HG03108 (cell line): ENCODE measurements around the gene NPY.
"Not testable (repeated sequence)": the region's sequence is repeated elsewhere in the genome, so short reads cannot be mapped to it uniquely, and the experiment has no call there.

Experiments
- ATAC-seq: cut with Tn5 transposase; IDR thresholded peaks from one replicate; pipeline ENCODE4 v1.9.1; 2021; ENCODE audit warnings: moderate library complexity; ENCODE audit not compliant: unreplicated experiment

The NPY gene

DNA sequence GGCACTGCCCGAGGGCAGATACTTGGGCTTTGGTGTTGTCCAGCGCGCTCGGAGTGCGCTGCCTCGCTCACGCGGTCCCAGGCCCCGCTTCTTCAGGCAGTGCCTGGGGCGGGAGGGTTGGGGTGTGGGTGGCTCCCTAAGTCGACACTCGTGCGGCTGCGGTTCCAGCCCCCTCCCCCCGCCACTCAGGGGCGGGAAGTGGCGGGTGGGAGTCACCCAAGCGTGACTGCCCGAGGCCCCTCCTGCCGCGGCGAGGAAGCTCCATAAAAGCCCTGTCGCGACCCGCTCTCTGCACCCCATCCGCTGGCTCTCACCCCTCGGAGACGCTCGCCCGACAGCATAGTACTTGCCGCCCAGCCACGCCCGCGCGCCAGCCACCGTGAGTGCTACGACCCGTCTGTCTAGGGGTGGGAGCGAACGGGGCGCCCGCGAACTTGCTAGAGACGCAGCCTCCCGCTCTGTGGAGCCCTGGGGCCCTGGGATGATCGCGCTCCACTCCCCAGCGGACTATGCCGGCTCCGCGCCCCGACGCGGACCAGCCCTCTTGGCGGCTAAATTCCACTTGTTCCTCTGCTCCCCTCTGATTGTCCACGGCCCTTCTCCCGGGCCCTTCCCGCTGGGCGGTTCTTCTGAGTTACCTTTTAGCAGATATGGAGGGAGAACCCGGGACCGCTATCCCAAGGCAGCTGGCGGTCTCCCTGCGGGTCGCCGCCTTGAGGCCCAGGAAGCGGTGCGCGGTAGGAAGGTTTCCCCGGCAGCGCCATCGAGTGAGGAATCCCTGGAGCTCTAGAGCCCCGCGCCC lies at the start of gene NPY:
Gene NPY (plus strand): TSS at position 294 of the 802 bp plus-strand sequence. CDS start 1,051 bp downstream, outside the sequence.
- no peak for ATAC-seq

GRCh38 chr7:24239260-24239659 lies 44.7 kb upstream of the NPY start:
- no peak for ATAC-seq

- no peak for ATAC-seq
Observed at GRCh38 chr7:24241206-24241605, 42.8 kb upstream of the NPY start.

GRCh38 chr7:24244554-24244953 lies 39.4 kb upstream of the NPY start:
- no peak for ATAC-seq

DNA sequence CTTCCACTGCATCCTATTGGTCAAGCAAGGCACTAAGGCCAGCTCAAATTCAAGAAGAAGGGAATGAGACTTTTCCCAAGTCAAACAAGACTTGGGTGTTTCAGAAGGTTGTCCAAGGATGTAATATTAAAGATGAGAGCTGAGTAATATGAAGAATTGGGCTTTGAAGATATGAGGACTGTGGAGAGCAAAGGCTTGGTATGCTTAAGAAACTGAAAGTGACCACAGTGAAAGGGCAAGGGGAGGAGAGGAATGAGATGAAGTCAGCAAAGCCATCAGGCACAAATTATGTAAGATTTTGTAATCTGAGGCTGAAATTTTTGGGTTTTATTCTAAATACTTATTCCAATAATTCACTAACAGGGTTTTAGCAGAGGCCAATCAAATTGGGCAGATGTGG lies 38.6 kb upstream of the NPY start:
- peak; percentile 69 for ATAC-seq

DNA sequence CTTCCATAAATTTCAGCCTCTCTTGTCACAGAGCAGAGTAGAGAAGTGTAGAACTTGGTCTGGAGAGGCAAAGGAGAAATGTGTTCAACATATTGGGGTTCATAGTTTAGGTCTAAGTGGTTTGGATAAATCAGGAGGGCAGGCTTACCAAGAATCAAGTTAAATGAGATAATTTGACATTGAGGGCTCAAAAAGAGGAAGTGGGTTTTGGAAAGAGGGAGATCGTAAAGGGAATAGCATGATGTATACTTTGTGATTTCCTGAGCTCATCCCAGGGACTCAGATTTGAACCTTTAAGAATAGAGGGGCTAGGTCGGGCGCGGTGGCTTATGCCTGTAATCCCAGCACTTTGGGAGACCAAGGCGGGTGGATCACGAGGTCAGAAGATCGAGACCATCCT lies 34.7 kb upstream of the NPY start:
- ATAC-seq, result no peak

DNA sequence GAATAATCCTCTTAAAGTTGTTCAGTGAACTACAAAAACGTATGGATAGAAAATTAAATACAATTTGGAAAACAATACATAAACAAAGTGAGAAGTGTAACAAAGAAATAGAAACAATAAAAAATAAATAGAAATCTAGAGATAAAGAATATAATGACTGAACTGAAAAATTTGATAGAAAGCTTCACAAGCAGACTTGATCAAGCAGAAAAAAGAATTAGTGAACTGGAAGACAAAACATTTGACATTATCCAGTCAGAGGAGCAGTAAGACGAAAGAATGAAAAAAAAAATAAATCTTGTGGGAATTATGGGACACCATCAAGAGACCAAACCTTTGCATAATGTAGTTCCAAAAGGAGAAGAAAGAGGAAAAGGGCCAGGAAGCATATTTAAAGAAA lies 32.4 kb upstream of the NPY start:
- no peak for ATAC-seq

DNA sequence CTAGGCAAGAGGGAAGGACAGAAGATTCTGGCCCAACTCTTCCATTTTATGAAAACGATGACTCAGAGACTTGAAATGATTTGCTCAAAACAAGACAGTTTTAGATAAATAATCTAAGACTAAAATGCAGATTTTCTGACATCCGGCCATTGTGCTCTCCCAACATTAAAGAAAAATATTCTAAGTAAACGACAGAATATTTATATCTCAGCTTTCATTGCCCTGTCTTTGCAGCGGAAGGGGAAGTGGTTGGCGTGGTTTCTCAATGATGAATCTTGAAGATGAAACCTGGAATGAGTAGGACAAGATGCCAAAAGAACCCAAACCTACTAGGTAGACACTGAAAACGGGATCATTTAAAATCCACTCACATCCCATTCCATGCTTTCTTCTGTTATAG lies 28.9 kb upstream of the NPY start:
- ATAC-seq, result no peak

- ATAC-seq, result not testable (repeated sequence)
Observed at GRCh38 chr7:24258324-24258723, 25.7 kb upstream of the NPY start.

DNA sequence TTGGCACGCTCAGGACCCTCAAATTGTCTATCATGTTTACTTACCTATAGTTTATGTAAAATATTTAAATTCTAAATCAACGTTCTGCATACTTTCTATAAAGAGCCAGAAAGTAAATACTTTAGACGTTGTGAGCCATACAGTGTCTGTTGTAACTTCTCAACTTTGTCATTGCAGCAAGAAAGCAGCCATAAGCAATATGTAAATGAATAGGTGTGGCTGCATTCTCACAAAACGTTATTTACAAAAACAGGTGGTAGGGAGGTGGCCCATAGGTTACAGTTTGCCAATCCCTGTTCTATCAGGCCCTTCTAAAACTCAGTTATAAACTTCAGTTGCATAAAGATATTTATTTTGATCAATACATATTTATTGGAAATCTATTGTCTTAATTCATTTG lies 12.1 kb upstream of the NPY start:
- no peak for ATAC-seq

- ATAC-seq, result no peak
Observed at GRCh38 chr7:24279512-24279911, 4.5 kb upstream of the NPY start.

- no peak for ATAC-seq
Observed at GRCh38 chr7:24283554-24283896, 465 bp upstream of the NPY start.

- no peak for ATAC-seq
Observed at GRCh38 chr7:24284699-24285506, 913 bp downstream of the NPY start.

- peak; percentile 97 for ATAC-seq
Observed at GRCh38 chr7:24290004-24290641, 6.1 kb downstream of the NPY start.

- ATAC-seq, result no peak
Observed at GRCh38 chr7:24291271-24291670, 7.3 kb downstream of the NPY start.

- ATAC-seq, result no peak
Observed at GRCh38 chr7:24297362-24297761, 13.4 kb downstream of the NPY start.

GRCh38 chr7:24298696-24299095 lies 14.7 kb downstream of the NPY start:
- ATAC-seq, result no peak

GRCh38 chr7:24299192-24299591 lies 15.2 kb downstream of the NPY start:
- no peak for ATAC-seq

- no peak for ATAC-seq
Observed at GRCh38 chr7:24301703-24302102, 17.7 kb downstream of the NPY start.

DNA sequence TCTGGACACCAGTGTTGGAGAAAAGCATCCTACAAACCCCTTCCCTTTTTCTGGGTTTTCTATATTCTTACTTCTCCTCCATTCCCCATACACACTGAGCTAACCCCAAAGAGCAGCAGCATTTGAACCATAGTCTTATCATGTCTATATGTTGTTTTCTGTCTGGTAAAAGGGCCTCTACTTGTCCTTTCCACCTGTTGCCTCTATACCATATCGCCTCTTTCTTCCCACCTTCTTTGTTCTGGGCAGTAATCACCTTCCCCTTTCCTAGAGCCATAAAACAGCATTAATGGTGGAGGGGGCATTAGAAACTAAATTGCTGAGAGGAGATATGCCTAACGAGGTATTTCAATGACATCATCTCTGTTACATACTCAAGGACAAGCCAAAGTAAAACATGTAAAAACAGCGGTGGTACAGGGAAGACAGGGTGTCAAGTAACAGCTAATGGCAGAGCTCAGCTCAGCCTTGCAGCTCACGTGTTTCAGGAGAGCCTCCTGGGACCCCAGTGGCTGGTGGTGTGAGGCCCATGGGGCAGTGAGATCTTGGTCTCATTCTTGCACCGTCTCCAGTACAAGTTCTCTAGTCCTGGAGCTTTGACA lies 20.6 kb downstream of the NPY start:
- no peak for ATAC-seq

DNA sequence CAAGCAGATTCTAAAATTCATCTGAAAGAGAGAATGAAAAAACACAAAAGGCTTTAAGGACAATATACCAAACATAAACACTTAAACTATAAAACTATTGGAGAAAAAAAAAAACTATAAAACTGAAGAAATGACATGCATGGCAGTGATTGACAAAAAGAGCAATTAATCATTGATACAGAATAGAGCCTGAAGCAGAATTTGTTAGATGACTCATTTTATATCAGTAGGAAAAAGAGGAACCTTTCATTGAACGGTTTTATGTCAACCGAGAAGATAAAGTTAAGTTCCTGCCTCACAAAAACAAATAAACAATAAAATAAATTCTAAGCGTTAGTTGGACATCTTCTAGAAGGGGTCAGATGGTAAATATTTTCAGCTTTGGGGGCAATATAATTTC lies 23.3 kb downstream of the NPY start:
- no peak for ATAC-seq
